ENCODE measurements around the gene USP51.

DNA sequence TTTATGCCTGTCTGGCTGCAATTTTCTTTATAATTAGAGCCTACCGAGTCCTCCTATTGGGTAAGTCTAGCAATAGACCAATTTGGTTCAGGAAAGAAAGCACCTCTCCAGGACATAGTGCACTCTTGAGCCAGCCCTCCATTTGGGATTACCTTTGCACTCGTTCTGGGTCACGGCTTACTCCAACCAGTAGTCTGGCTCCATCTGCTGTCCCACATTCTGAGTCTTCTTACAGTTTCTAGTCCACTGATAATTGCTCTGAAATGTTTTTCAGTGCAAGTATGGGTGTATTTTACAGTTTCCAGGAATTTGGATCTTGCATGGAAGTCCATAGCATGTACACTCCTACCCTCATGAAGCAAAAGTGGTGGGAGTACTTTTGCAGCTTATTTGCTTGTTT is 34.8 kb upstream of the USP51 start:
- TF ChIP-seq, protein P1, sequence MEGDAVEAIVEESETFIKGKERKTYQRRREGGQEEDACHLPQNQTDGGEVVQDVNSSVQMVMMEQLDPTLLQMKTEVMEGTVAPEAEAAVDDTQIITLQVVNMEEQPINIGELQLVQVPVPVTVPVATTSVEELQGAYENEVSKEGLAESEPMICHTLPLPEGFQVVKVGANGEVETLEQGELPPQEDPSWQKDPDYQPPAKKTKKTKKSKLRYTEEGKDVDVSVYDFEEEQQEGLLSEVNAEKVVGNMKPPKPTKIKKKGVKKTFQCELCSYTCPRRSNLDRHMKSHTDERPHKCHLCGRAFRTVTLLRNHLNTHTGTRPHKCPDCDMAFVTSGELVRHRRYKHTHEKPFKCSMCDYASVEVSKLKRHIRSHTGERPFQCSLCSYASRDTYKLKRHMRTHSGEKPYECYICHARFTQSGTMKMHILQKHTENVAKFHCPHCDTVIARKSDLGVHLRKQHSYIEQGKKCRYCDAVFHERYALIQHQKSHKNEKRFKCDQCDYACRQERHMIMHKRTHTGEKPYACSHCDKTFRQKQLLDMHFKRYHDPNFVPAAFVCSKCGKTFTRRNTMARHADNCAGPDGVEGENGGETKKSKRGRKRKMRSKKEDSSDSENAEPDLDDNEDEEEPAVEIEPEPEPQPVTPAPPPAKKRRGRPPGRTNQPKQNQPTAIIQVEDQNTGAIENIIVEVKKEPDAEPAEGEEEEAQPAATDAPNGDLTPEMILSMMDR (IDR thresholded peaks at IDR 0.05; ENCODE audit: low read length): no peak
- TF ChIP-seq EZH2 (IDR thresholded peaks at IDR 0.05; ENCODE audit: borderline replicate concordance, low read length): no peak

All from OCI-LY1 (cell line).